Muscle of leg (tissue), 11 donors: ENCODE data around the gene AHSA1. TPM values are rescaled to one million over a fixed set of nuclear protein-coding genes. Genes with fewer than 3 reads are reported as not detected.
A peak's percentile ranks its signal among the peaks of the same experiment; 100 is the strongest.

Experiments
- DNase-seq: peaks from one replicate; pipeline ENCODE4 v3.0.0; 2013
- H3K27ac ChIP-seq: one replicate; pipeline ENCODE4 v1.5.1; 2013; ENCODE audit warnings: mild to moderate bottlenecking, low read length, control low read depth
- H3K27me3 ChIP-seq: one replicate; pipeline ENCODE4 v1.6.1; 2013; ENCODE audit warnings: low read length; ENCODE audit not compliant: control insufficient read depth, insufficient read depth
- H3K36me3 ChIP-seq: one replicate; pipeline ENCODE4 v1.6.1; 2013; ENCODE audit warnings: low read length; ENCODE audit not compliant: control insufficient read depth, insufficient read depth
- H3K4me1 ChIP-seq: one replicate; pipeline ENCODE4 v1.6.1; 2013; ENCODE audit warnings: low read length; ENCODE audit not compliant: control insufficient read depth, insufficient read depth
- H3K4me3 ChIP-seq: one replicate; pipeline ENCODE4 v1.5.1; 2013; ENCODE audit warnings: low read length, control low read depth
- H3K9me3 ChIP-seq: replicated peaks from 2 replicates; pipeline ENCODE4 v1.6.1; 2013; ENCODE audit warnings: low read depth, low read length; ENCODE audit not compliant: control insufficient read depth
- WGBS: methylation state at CpG from one replicate; pipeline ENCODE4 v1.1.5; 2013; ENCODE audit warnings: missing lambda C conversion rate; ENCODE audit not compliant: insufficient coverage; 5-methylcytosine and 5-hydroxymethylcytosine counted together
- polyA plus RNA-seq, 8 donors: library from polyadenylated mRNA; unstranded; fragments of 120-200 nt; gene quantifications; one replicate each; pipeline versions ENCODE4 v1.2.1 to v1.2.3, GENCODE V29; 2013; ENCODE audit warnings: inconsistent platforms in 1 of 8, low replicate concordance in 1 of 8; ENCODE audit not compliant: insufficient read length in 8 of 8, insufficient read depth in 1 of 8
- total RNA-seq: library from RNA; stranded (reverse); fragments of 120-200 nt; gene quantifications from one replicate; pipeline ENCODE4 v1.2.4, GENCODE V29; 2013

The AHSA1 gene
- total and polyA plus RNA-seq, 9 donors = 95.0 to 133 (median 113) TPM

DNA sequence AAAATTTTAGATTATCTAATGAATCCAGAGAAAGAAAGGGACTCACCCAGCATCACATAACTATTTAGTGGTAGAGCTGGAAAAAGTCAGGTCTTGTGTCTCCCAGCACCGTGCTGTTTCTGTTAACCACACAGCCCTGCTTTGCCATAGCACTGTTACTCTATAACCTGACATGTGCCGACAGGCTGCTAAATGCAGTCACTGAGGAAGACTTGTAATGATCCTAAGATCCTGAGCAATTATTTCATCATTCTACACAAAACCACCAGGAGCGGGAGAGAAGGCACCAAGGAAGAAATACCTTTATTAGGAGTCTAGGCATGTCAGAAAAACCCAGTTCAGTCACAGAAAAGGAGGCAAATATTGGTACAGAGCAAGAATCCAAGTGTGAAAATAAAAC, 31.5 kb upstream of the AHSA1 start:
- H3K27me3 ChIP-seq = no peaks in the 10 kb centered on the region
- H3K36me3 ChIP-seq = peaks cover 75% of the 10 kb centered on the region
- H3K9me3 ChIP-seq = no peaks in the 10 kb centered on the region
- no peak overlapping the region for H3K27ac ChIP-seq
- no peak overlapping the region for H3K4me3 ChIP-seq
- no CpG with 5 or more reads among the region's 3 CpGs for WGBS
- H3K4me1 ChIP-seq = no peaks in the 10 kb centered on the region
- DNase-seq = no peak

DNA sequence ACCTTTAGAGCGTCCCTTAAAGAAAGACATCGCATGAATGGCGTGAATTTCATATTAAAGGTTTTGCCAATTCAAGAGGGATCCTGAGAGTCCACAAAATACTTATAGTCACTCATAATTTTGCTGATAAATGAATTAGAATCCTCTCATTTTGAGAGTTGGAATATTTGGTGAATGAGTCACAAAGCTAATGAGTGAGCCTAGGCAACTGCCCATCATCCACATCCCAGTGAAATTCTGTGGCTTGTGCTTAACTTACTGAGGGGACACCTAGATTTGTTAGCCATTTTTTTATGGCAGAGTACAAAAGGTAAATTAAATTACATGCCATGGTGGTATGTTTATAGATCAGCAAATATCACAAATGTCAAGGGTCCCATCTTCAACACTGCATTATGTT, 21.9 kb upstream of the AHSA1 start:
- H3K36me3 ChIP-seq = peaks cover 43% of the 10 kb centered on the region
- H3K4me1 ChIP-seq = no peaks in the 10 kb centered on the region
- H3K4me3 ChIP-seq = no peak overlapping the region
- no peak for DNase-seq
- no CpG with 5 or more reads among the region's 3 CpGs for WGBS
- no peak overlapping the region for H3K27ac ChIP-seq
- no peaks in the 10 kb centered on the region for H3K27me3 ChIP-seq
- H3K9me3 ChIP-seq = no peaks in the 10 kb centered on the region

DNA sequence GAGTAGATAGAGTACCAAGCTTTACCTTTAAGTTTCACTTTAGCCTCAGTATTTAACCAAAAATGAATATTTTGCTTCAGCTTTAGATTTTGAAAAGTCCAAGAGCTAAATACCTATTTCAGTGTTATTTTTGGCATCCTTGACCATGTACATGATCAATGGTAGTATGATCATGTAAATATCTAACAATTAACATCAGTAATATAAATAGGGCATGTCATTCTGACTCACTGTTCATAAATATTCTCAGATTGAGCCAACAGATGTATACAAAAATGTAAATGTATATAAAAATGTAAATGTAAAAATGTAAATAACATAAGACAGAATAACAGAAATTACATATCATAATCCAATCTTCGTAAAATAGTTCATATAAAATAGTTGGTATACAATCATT, 19.3 kb upstream of the AHSA1 start:
- H3K9me3 ChIP-seq = no peaks in the 10 kb centered on the region
- H3K27ac ChIP-seq = no peak overlapping the region
- H3K4me1 ChIP-seq = no peaks in the 10 kb centered on the region
- no CpG with 5 or more reads among the region's 1 CpG for WGBS
- H3K27me3 ChIP-seq = no peaks in the 10 kb centered on the region
- H3K36me3 ChIP-seq = peaks cover 64% of the 10 kb centered on the region
- H3K4me3 ChIP-seq = no peak overlapping the region
- no peak for DNase-seq

DNA sequence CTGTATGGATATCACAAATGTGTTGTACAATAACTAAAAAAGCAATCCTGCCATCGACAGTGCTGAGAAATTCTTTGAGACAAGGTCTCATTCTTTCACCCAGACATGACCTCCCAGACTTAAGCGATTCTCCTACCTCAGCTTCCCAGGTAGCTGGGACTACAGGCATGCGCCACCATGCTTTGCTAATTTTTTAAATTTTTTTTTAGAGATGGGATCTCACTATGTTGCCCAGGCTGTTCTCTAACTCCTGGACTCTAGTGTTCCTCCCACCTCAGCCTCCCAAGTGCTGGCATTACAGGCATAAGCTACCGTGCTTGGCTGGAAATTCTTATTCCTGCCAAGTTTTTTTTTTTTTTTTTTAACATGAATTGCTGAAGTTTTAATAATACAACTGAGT, 18.0 kb upstream of the AHSA1 start:
- no peaks in the 10 kb centered on the region for H3K9me3 ChIP-seq
- peaks cover 62% of the 10 kb centered on the region for H3K36me3 ChIP-seq
- WGBS = no CpG with 5 or more reads among the region's 4 CpGs
- H3K4me3 ChIP-seq = no peak overlapping the region
- no peak for DNase-seq
- no peaks in the 10 kb centered on the region for H3K4me1 ChIP-seq
- no peaks in the 10 kb centered on the region for H3K27me3 ChIP-seq
- no peak overlapping the region for H3K27ac ChIP-seq

DNA sequence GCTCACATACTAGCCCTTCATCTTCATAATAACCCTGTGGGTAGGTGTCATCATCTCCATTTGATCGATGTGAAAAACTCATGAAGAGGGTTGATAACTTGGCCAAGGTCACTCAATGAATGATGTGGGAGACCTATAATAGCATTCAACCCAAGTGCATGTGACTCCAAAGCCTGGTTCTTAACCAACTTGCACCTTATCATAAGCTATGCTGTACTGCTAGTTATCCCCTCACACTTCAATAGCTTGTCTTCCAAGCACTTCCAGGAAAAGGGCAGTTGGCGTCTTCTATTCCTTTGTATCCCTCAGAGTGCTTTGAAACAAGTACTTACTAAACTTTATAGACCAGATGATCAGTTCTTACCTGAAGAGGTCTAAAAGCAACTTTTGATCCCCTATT, 15.7 kb upstream of the AHSA1 start:
- Histone ChIP-seq H3K4me1 (no peaks in the 10 kb centered on the region), H3K4me3 (no peak overlapping the region), H3K27me3 (no peaks in the 10 kb centered on the region), H3K36me3 (peaks cover 46% of the 10 kb centered on the region), H3K27ac (no peak overlapping the region), H3K9me3 (no peaks in the 10 kb centered on the region)
- WGBS = no CpG with 5 or more reads among the region's 2 CpGs
- no peak for DNase-seq

DNA sequence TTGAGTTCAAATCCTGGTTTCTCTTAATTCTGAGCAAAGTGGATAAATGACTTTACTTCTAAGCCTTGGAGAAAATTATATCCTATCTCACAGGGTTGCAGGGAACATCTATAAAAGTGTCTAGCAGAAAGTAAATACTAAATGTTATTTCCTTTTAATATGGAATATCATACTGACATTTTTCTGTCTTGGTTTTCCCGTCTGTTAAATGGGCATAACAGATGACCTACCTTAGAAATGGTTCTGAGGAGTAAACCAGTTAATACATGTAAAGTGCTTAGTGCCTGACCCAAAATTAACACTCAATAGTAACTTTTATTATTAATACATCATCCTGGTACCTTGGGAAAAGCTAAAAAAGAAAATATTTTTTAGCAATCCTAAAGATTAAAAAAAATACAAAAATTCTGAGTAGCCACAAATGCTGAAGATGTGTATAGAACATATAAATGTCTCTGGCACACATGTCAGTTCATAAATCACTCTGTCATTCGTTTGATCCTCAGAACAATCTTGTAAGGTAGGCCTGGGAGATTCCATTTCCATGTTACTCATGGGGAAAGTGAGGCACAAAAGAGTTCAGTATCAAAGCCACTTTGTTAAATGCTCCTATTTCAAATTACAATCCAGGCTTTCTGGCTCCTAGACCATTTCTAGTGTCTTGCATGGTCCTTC, 1.8 kb upstream of the AHSA1 start:
- H3K9me3 ChIP-seq = no peaks in the 10 kb centered on the region
- H3K27ac ChIP-seq = no peak overlapping the region
- no peaks in the 10 kb centered on the region for H3K27me3 ChIP-seq
- DNase-seq = no peak
- H3K4me1 ChIP-seq = peaks cover 8% of the 10 kb centered on the region
- peaks cover 28% of the 10 kb centered on the region for H3K36me3 ChIP-seq
- no CpG with 5 or more reads among the region's 2 CpGs for WGBS
- H3K4me3 ChIP-seq = no peak overlapping the region

DNA sequence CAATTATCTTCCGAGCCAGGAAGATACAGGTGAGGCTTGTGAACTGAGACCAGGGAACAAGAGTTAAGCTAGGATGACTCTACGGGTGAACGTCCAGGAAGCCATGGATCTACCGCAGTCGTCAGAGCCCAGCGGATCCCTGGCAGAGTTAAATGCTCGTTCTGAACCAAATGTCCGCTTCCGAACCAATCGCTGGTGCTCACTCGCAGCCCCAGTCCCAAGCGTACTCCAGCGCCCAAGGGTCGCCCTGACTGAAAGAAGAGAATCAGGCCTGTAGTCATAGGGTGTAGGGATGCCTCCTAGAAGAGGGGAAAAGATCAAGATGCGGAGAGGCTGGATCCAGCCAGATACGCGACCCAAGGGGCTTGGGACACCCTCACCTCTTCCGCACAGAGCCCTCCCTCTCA, 775 bp upstream of the AHSA1 start:
- H3K4me1 ChIP-seq = peaks cover 8% of the 10 kb centered on the region
- H3K27me3 ChIP-seq = no peaks in the 10 kb centered on the region
- DNase-seq = no peak
- H3K27ac ChIP-seq = peak overlapping the region; percentile 97
- peak overlapping the region; percentile 94 for H3K4me3 ChIP-seq
- WGBS = 2% methylated on average over 17 of the region's 18 CpGs
- H3K9me3 ChIP-seq = no peaks in the 10 kb centered on the region
- peaks cover 29% of the 10 kb centered on the region for H3K36me3 ChIP-seq

DNA sequence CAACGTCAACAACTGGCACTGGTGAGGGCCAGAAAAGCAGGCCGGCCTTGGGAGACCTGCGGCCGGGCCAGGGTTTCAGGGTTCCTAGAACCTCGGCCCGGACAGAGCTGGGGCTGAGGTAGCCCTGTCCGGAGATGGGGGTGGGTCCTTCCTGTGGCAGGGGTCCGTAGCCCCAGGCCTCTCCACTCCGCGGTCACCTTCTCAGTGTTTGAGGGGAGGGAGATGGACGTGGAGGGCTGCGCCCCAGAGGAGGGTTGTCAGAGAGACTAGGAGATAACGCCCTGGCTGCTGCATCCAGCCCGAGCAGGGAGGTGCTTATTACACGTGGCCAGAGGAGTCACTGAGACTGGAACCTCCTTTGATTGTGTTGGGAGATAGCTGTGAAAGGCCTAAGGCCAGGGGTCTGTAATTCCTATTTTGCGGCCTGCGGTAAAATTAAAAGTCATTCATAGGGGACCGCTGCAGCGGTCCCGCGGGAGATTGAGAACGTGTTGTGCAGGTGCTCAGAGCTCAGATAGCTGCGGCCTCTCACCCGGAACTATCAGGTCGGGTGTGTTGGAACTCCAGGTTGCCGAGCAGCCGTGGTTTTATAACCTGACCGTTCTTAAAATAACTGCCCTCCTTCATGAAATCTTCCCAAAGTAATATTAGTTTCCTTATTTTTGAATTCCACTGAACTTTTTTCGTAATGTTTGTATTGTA, 507 bp downstream of the AHSA1 start:
- H3K27ac ChIP-seq = peak overlapping the region; percentile 97
- DNase-seq = peak; percentile 45

DNA sequence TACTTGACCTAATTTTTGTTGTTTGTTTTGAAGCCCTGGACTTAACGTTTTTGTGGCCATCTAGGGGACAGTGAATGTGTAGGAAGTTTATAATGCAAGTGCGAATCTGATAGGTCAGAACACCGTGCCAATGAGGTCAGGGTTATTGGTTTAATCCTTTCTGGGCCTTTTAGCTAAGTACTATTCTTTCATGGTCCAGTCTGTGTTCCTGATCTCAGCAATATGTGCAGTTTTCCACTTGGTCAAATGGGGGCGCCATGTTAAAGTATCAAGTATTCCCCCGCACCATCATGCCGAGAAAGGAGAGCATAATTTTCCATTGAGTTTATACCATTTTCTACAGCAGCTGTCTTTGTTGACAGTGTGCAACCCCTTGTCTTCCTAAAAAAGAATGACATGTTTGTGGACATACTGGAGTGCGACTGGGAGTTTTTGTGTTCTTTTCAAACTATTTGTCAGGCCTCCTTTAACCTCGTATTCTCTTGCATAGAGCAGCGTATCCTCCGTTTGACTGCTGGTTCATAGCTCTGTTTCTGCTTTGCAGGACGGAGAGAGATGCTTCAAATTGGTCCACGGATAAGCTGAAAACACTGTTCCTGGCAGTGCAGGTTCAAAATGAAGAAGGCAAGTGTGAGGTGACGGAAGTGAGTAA, 1.3 kb downstream of the AHSA1 start:
- H3K9me3 ChIP-seq = no peaks in the 10 kb centered on the region
- no peak overlapping the region for H3K27ac ChIP-seq
- peaks cover 39% of the 10 kb centered on the region for H3K36me3 ChIP-seq
- 49% methylated on average over 9 of the region's 13 CpGs for WGBS
- H3K27me3 ChIP-seq = no peaks in the 10 kb centered on the region
- peaks cover 8% of the 10 kb centered on the region for H3K4me1 ChIP-seq
- DNase-seq = peak; percentile 63
- H3K4me3 ChIP-seq = peak overlapping the region; percentile 94

More for the DNA sequence above, 507 bp downstream of the AHSA1 start:
- Histone ChIP-seq H3K4me1 (peaks cover 8% of the 10 kb centered on the region), H3K4me3 (peak overlapping the region; percentile 94), H3K36me3 (peaks cover 36% of the 10 kb centered on the region), H3K9me3 (no peaks in the 10 kb centered on the region), H3K27me3 (no peaks in the 10 kb centered on the region)
- 0% methylated on average over 12 of the region's 29 CpGs for WGBS

DNA sequence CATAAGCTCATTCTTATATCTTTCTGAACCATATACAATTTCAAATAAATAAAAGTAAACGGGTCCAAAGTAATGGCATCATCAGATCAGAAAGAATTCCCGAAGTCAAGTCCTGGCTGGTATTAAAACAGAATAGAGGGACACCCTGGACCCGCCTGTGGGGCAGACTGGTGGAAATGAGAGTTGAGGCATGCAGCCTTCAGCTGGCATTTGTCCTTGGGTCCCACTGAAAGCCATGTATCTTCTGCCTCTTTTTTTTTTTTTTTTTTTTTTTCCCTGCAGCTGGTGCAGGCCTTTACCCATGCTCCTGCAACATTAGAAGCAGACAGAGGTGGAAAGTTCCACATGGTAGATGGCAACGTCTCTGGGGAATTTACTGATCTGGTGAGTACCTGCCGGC, 9.9 kb downstream of the AHSA1 start:
- H3K27me3 ChIP-seq = no peaks in the 10 kb centered on the region
- no peaks in the 10 kb centered on the region for H3K4me1 ChIP-seq
- peaks cover 60% of the 10 kb centered on the region for H3K36me3 ChIP-seq
- DNase-seq = no peak
- WGBS = 100% methylated on average over 1 of the region's 5 CpGs
- no peaks in the 10 kb centered on the region for H3K9me3 ChIP-seq
- no peak overlapping the region for H3K27ac ChIP-seq
- H3K4me3 ChIP-seq = no peak overlapping the region
